HEK293 (cell line): ENCODE results near the gene PAK4.
A peak's percentile ranks its signal among the peaks of the same experiment; 100 is the strongest.

Source experiments
- CTCF ChIA-PET: fragments of 350-600 bp; formaldehyde crosslinking; extraction: SDS; loops from one replicate; lab custom pipeline; 2021; ENCODE audit warnings: antibody characterized with exemption; lab: Yijun Ruan, JAX
- POLR2A ChIA-PET: fragments of 300-600 bp; formaldehyde crosslinking; extraction: SDS; loops from one replicate; lab custom pipeline; 2020; ENCODE audit warnings: antibody characterized with exemption, inconsistent platforms; lab: Yijun Ruan, JAX
- H3K27ac ChIP-seq: fragments of 200-500 bp; sonication (Bioruptor generic); 2 replicates; pipeline ENCODE4 v1.5.1; 2014; ENCODE audit warnings: low read depth, low read length, control low read depth, inconsistent platforms; ENCODE audit errors: extremely low read depth
- H3K36me3 ChIP-seq, 2 experiments: fragments of 200-500 bp in 1 of 2; sonication (Bioruptor generic) in 1 of 2; 1 replicate in 1 of 2; 2 replicates in 1 of 2; pipeline ENCODE4 v1.5.1; 2014 to 2017; ENCODE audit warnings: inconsistent platforms in 2 of 2, low read length in 2 of 2; ENCODE audit not compliant: control insufficient read depth in 2 of 2, insufficient read depth in 1 of 2
- H3K4me1 ChIP-seq: fragments of 200-500 bp; sonication (Bioruptor generic); 2 replicates; pipeline ENCODE4 v1.5.1; 2014; ENCODE audit warnings: mild to moderate bottlenecking, low read length, inconsistent platforms; ENCODE audit not compliant: control insufficient read depth, insufficient read depth
- H3K4me3 ChIP-seq: 2 replicates; pipeline ENCODE4 v1.5.1; 2011; ENCODE audit warnings: low read depth, mild to moderate bottlenecking, control low read depth, low read length, moderate library complexity
- H3K9me3 ChIP-seq: fragments of 200-500 bp; sonication (Bioruptor generic); 2 replicates; pipeline ENCODE4 v1.5.1; 2014; ENCODE audit warnings: low read depth, low read length, inconsistent platforms; ENCODE audit not compliant: control insufficient read depth, insufficient read depth
- GLIS2 ChIP-seq: fragments of 450-650 bp; formaldehyde crosslinking; IDR thresholded peaks from 2 replicates; pipeline ENCODE4 v1.5.1; 2016; ENCODE audit warnings: missing biosample characterization, missing genetic modification characterization
- KLF9 ChIP-seq: fragments of 450-650 bp; formaldehyde crosslinking; IDR thresholded peaks from 2 replicates; pipeline ENCODE4 v1.5.1; 2016; ENCODE audit warnings: missing biosample characterization, missing genetic modification characterization, low read depth
- MYNN ChIP-seq: fragments of 450-650 bp; formaldehyde crosslinking; IDR thresholded peaks from 2 replicates; pipeline ENCODE4 v1.5.1; 2016; ENCODE audit warnings: missing biosample characterization, missing genetic modification characterization, borderline replicate concordance
- OSR2 ChIP-seq: fragments of 450-650 bp; formaldehyde crosslinking; IDR thresholded peaks from 2 replicates; pipeline ENCODE4 v1.5.1; 2016; ENCODE audit warnings: missing biosample characterization, missing genetic modification characterization
- SCRT1 ChIP-seq: fragments of 450-650 bp; formaldehyde crosslinking; IDR thresholded peaks from 2 replicates; pipeline ENCODE4 v1.5.1; 2016; ENCODE audit warnings: missing biosample characterization, missing genetic modification characterization, borderline replicate concordance
- YY2 ChIP-seq: fragments of 450-650 bp; formaldehyde crosslinking; IDR thresholded peaks from 2 replicates; pipeline ENCODE4 v1.5.1; 2016; ENCODE audit warnings: missing biosample characterization, missing genetic modification characterization
- ZIC2 ChIP-seq: fragments of 450-650 bp; formaldehyde crosslinking; IDR thresholded peaks from 2 replicates; pipeline ENCODE4 v1.5.1; 2016; ENCODE audit warnings: missing biosample characterization, missing genetic modification characterization
- ZNF10 ChIP-seq: fragments of 450-650 bp; formaldehyde crosslinking; IDR thresholded peaks from 2 replicates; pipeline ENCODE4 v1.5.1; 2017; ENCODE audit warnings: missing biosample characterization, missing genetic modification characterization
- ZNF311 ChIP-seq: fragments of 450-650 bp; formaldehyde crosslinking; IDR thresholded peaks from 2 replicates; pipeline ENCODE4 v1.5.1; 2017; ENCODE audit warnings: missing biosample characterization, missing genetic modification characterization, borderline replicate concordance
- ZNF366 ChIP-seq: fragments of 450-650 bp; formaldehyde crosslinking; conservative IDR thresholded peaks from 2 replicates; pipeline ENCODE4 v1.5.1; 2016; ENCODE audit warnings: missing biosample characterization, missing genetic modification characterization
- ZNF426 ChIP-seq: fragments of 450-650 bp; formaldehyde crosslinking; IDR thresholded peaks from 2 replicates; pipeline ENCODE4 v1.5.1; 2017; ENCODE audit warnings: missing biosample characterization, missing genetic modification characterization, mild to moderate bottlenecking, inconsistent platforms, moderate library complexity
- ZNF654 ChIP-seq: fragments of 450-650 bp; formaldehyde crosslinking; IDR thresholded peaks from 2 replicates; pipeline ENCODE4 v1.5.1; 2016; ENCODE audit warnings: low read depth, missing biosample characterization, missing genetic modification characterization
- ZNF660 ChIP-seq: fragments of 450-650 bp; IDR thresholded peaks from 2 replicates; pipeline ENCODE4 v1.5.1; 2018; ENCODE audit warnings: missing biosample characterization, mild to moderate bottlenecking, missing genetic modification characterization
- ZNF670 ChIP-seq: fragments of 450-650 bp; formaldehyde crosslinking; IDR thresholded peaks from 2 replicates; pipeline ENCODE4 v1.5.1; 2016; ENCODE audit warnings: missing biosample characterization, missing genetic modification characterization, low read depth
- ZNF791 ChIP-seq: fragments of 450-650 bp; formaldehyde crosslinking; IDR thresholded peaks from 2 replicates; pipeline ENCODE4 v1.5.1; 2016; ENCODE audit warnings: missing biosample characterization, missing genetic modification characterization
- TF ChIP-seq, protein P1 (sequence below): fragments of 450-650 bp; formaldehyde crosslinking; IDR thresholded peaks from 2 replicates; pipeline ENCODE4 v1.5.1; 2016; ENCODE audit warnings: missing biosample characterization, missing genetic modification characterization
- TF ChIP-seq, protein P2 (sequence below): fragments of 450-650 bp; formaldehyde crosslinking; IDR thresholded peaks from 2 replicates; pipeline ENCODE4 v1.5.1; 2016; ENCODE audit warnings: missing biosample characterization, missing genetic modification characterization
- TF ChIP-seq, protein P3 (sequence below): fragments of 450-650 bp; formaldehyde crosslinking; IDR thresholded peaks from 2 replicates; pipeline ENCODE4 v1.5.1; 2016; ENCODE audit warnings: missing biosample characterization, missing genetic modification characterization
- TF ChIP-seq, protein P4 (sequence below): fragments of 450-650 bp; formaldehyde crosslinking; IDR thresholded peaks from 2 replicates; pipeline ENCODE4 v1.5.1; 2016; ENCODE audit warnings: missing biosample characterization, missing genetic modification characterization

PAK4 gene

DNA sequence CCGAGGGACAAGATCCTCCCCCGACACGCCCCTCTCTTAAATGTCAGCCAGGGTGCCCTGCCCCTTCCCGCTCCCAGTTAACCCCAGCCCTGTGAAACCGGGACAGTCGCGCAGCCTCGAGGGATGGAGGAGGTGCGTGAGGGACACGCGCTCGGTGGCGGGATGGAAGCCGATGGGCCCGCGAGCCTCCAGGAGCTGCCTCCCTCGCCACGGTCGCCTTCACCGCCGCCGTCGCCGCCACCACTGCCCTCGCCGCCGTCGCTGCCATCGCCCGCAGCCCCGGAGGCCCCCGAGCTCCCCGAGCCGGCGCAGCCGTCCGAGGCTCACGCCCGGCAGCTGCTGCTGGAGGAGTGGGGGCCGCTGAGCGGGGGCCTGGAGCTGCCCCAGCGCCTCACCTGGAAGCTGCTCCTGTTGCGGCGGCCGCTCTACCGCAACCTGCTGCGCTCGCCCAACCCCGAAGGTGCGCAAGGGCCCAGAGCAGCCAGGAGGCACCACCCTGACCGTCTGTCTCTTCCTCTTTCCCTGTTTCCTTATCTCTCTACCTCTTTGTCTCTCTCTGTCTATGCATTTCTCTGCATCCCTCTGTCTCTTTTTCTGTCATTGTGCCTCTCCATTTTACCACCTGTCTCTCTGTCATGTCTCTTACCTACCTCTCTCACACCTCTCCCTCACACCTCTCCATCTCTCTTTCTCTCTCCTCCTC lies 71.4 kb downstream of the PAK4 start, which contains the start of gene NCCRP1:
Gene NCCRP1, plus strand, starts transcription at position 105 of the 703 bp plus-strand sequence. Its CDS starts 19 bp downstream, at position 124.
- CTCF ChIA-PET: interaction anchor here (0.7 to 2.0 kb wide), 3 partner anchors 87 to 157 kb away, joined by 3 to 6 read pairs (median 3); no protein-coding TSS in a partner anchor

DNA sequence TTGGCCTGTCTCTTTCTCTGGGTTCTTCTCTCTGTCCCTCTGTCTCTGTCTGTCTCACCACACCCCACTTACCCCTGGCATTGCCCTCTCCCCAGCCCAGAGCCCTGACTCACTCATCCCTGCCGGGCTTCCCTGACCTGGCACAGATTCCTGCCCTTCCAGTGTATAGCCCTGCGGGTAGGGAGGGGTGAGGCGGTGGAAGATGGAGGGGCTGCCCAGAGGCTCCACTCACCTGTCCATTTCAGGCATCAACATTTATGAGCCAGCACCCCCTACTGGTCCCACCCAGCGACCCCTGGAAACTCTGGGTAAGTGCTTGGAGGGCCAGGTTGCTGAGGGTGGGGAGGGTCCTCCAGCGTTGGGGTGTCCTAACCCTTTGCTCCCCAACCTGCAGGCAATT lies 72.2 kb downstream of the PAK4 start:
- Histone ChIP-seq H3K36me3 (no peaks in the 10 kb centered on the region), H3K27ac (no peak overlapping the region), H3K4me1 (no peaks in the 10 kb centered on the region), H3K4me3 (no peak overlapping the region), H3K9me3 (no peaks in the 10 kb centered on the region)
- ChIA-PET CTCF (interaction anchor here (0.6 to 2.1 kb wide), 10 partner anchors 10 to 158 kb away, joined by 3 to 14 read pairs (median 4); no protein-coding TSS in a partner anchor), POLR2A (interaction anchor here (0.5 to 1.4 kb wide), 2 partner anchors 238 to 436 kb away, joined by 3 read pairs; partner anchors contain the start of gene RPS16)
- TF ChIP-seq ZIC2 (tag by site-specific recombination): no peak
- TF ChIP-seq ZNF791: no peak
- TF ChIP-seq GLIS2 (tag by site-specific recombination): peak; percentile 16; the same call in 1 of the 2 replicates
- TF ChIP-seq, protein P1, sequence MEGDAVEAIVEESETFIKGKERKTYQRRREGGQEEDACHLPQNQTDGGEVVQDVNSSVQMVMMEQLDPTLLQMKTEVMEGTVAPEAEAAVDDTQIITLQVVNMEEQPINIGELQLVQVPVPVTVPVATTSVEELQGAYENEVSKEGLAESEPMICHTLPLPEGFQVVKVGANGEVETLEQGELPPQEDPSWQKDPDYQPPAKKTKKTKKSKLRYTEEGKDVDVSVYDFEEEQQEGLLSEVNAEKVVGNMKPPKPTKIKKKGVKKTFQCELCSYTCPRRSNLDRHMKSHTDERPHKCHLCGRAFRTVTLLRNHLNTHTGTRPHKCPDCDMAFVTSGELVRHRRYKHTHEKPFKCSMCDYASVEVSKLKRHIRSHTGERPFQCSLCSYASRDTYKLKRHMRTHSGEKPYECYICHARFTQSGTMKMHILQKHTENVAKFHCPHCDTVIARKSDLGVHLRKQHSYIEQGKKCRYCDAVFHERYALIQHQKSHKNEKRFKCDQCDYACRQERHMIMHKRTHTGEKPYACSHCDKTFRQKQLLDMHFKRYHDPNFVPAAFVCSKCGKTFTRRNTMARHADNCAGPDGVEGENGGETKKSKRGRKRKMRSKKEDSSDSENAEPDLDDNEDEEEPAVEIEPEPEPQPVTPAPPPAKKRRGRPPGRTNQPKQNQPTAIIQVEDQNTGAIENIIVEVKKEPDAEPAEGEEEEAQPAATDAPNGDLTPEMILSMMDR (tag by site-specific recombination): peak; percentile 53; the same call in 1 of the 2 replicates
- no peak for TF ChIP-seq ZNF660 (tag by site-specific recombination)
- no peak for TF ChIP-seq ZNF670 (tag by site-specific recombination)
- no peak for TF ChIP-seq ZNF311 (tag by site-specific recombination)
- TF ChIP-seq ZNF654 (tag by site-specific recombination): peak; percentile 29; the same call in 1 of the 2 replicates
- no peak for TF ChIP-seq ZNF426 (tag by site-specific recombination)
- TF ChIP-seq, all 188 proteins: peak for 3

More for the DNA sequence above, 71.4 kb downstream of the PAK4 start, which contains the start of gene NCCRP1:
- Histone ChIP-seq H3K9me3 (no peaks in the 10 kb centered on the region), H3K27ac (no peak within 1 kb of the TSS)
- TF ChIP-seq, protein P2, sequence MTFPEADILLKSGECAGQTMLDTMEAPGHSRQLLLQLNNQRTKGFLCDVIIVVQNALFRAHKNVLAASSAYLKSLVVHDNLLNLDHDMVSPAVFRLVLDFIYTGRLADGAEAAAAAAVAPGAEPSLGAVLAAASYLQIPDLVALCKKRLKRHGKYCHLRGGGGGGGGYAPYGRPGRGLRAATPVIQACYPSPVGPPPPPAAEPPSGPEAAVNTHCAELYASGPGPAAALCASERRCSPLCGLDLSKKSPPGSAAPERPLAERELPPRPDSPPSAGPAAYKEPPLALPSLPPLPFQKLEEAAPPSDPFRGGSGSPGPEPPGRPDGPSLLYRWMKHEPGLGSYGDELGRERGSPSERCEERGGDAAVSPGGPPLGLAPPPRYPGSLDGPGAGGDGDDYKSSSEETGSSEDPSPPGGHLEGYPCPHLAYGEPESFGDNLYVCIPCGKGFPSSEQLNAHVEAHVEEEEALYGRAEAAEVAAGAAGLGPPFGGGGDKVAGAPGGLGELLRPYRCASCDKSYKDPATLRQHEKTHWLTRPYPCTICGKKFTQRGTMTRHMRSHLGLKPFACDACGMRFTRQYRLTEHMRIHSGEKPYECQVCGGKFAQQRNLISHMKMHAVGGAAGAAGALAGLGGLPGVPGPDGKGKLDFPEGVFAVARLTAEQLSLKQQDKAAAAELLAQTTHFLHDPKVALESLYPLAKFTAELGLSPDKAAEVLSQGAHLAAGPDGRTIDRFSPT: no peak
- peak; percentile 32; the same call in 1 of the 2 replicates for TF ChIP-seq YY2 (tag by site-specific recombination)
- peak; percentile 80 for TF ChIP-seq ZNF366
- no peak for TF ChIP-seq SCRT1 (tag by site-specific recombination)
- TF ChIP-seq, all 188 proteins: peak for 2
- H3K4me3 ChIP-seq: no peak within 1 kb of the TSS
- no peaks in the 10 kb centered on the region for H3K4me1 ChIP-seq
- H3K36me3 ChIP-seq: no peaks in the 10 kb centered on the region
- POLR2A ChIA-PET: interaction anchor here (0.6 kb wide), 1 partner anchor 8 kb away, joined by 7 read pairs; no protein-coding TSS in a partner anchor

DNA sequence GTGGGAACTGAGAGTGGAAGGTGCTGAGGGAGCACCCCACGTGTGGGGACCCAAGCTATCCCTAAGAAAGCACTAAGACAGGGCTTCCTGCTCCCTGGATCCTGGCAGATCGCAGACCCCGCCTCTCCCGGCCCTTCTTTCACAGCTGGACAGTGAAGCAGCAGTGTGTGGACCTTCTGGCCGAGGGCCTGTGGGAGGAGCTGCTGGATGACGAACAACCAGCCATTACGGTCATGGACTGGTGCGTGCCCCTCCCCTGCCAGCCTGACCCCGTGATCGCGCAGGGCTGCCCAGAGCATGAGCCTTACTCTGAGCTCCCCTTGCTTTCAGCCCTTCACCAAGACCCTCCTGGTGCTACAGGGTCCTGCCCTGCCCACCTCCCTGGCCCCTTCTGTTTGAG lies 73.4 kb downstream of the PAK4 start:
- H3K4me3 ChIP-seq: no peak overlapping the region
- no peaks in the 10 kb centered on the region for H3K4me1 ChIP-seq
- CTCF ChIA-PET: interaction anchor here (0.5 to 2.1 kb wide), 11 partner anchors 11 to 147 kb away, joined by 3 to 14 read pairs (median 5); no protein-coding TSS in a partner anchor
- H3K27ac ChIP-seq: no peak overlapping the region
- no peaks in the 10 kb centered on the region for H3K9me3 ChIP-seq
- POLR2A ChIA-PET: interaction anchor here (1.4 kb wide), 1 partner anchor 237 kb away, joined by 3 read pairs; the partner anchor contains the start of gene RPS16
- H3K36me3 ChIP-seq: no peaks in the 10 kb centered on the region
- TF ChIP-seq, protein P3, sequence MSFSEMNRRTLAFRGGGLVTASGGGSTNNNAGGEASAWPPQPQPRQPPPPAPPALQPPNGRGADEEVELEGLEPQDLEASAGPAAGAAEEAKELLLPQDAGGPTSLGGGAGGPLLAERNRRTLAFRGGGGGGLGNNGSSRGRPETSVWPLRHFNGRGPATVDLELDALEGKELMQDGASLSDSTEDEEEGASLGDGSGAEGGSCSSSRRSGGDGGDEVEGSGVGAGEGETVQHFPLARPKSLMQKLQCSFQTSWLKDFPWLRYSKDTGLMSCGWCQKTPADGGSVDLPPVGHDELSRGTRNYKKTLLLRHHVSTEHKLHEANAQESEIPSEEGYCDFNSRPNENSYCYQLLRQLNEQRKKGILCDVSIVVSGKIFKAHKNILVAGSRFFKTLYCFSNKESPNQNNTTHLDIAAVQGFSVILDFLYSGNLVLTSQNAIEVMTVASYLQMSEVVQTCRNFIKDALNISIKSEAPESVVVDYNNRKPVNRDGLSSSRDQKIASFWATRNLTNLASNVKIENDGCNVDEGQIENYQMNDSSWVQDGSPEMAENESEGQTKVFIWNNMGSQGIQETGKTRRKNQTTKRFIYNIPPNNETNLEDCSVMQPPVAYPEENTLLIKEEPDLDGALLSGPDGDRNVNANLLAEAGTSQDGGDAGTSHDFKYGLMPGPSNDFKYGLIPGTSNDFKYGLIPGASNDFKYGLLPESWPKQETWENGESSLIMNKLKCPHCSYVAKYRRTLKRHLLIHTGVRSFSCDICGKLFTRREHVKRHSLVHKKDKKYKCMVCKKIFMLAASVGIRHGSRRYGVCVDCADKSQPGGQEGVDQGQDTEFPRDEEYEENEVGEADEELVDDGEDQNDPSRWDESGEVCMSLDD (tag by site-specific recombination): no peak
- TF ChIP-seq, protein P4, sequence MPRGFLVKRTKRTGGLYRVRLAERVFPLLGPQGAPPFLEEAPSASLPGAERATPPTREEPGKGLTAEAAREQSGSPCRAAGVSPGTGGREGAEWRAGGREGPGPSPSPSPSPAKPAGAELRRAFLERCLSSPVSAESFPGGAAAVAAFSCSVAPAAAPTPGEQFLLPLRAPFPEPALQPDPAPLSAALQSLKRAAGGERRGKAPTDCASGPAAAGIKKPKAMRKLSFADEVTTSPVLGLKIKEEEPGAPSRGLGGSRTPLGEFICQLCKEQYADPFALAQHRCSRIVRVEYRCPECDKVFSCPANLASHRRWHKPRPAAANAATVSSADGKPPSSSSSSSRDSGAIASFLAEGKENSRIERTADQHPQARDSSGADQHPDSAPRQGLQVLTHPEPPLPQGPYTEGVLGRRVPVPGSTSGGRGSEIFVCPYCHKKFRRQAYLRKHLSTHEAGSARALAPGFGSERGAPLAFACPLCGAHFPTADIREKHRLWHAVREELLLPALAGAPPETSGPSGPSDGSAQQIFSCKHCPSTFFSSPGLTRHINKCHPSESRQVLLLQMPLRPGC (tag by site-specific recombination): no peak
- TF ChIP-seq MYNN (tag by site-specific recombination) (no peak), ZNF10 (no peak), ZNF311 (tag by site-specific recombination) (no peak), OSR2 (tag by site-specific recombination) (no peak), KLF9 (tag by site-specific recombination) (no peak)
